ENCODE measurements around the gene COX4I1. TPM values are rescaled to one million over a fixed set of nuclear protein-coding genes. Genes with fewer than 3 reads are reported as not detected.
"Not testable (repeated sequence)": the region's sequence is repeated elsewhere in the genome, so short reads cannot be mapped to it uniquely, and the experiment has no call there.

Gene COX4I1
- total RNA-seq, 1 donor from 2014 or later = 591 TPM

GRCh38 chr16:85810742-85811115, 11.2 kb downstream of the COX4I1 start:
- Histone ChIP-seq H3K27me3 (ENCODE audit: control insufficient read depth, insufficient read depth, low read length) (peaks cover 7% of the 10 kb centered on the region), H3K4me3 (ENCODE audit: low read depth, low read length) (no peak overlapping the region), H3K36me3 (ENCODE audit: control insufficient read depth, insufficient read depth, low read length) (no peaks in the 10 kb centered on the region)
- TF ChIP-seq CTCF (IDR thresholded peaks at IDR 0.05; ENCODE audit: insufficient read depth, low read length, severe bottlenecking) = no peak
- DNase-seq (ENCODE audit: low read depth) = no peak
- no peak for FAIRE-seq

GRCh38 chr16:85812031-85812807, 12.7 kb downstream of the COX4I1 start:
- no peak overlapping the region for H3K4me3 ChIP-seq (ENCODE audit: low read depth, low read length)
- FAIRE-seq = no peak
- H3K36me3 ChIP-seq (ENCODE audit: control insufficient read depth, insufficient read depth, low read length) = no peaks in the 10 kb centered on the region
- TF ChIP-seq CTCF (IDR thresholded peaks at IDR 0.05; ENCODE audit: insufficient read depth, low read length, severe bottlenecking) = no peak
- peaks cover 7% of the 10 kb centered on the region for H3K27me3 ChIP-seq (ENCODE audit: control insufficient read depth, insufficient read depth, low read length)
- no peak for DNase-seq (ENCODE audit: low read depth)

- H3K4me3 ChIP-seq (ENCODE audit: low read depth, low read length) = no peak overlapping the region
- H3K36me3 ChIP-seq (ENCODE audit: control insufficient read depth, insufficient read depth, low read length) = no peaks in the 10 kb centered on the region
- DNase-seq (ENCODE audit: low read depth) = no peak
- H3K27me3 ChIP-seq (ENCODE audit: control insufficient read depth, insufficient read depth, low read length) = peaks cover 7% of the 10 kb centered on the region
- TF ChIP-seq CTCF (IDR thresholded peaks at IDR 0.05; ENCODE audit: insufficient read depth, low read length, severe bottlenecking) = no peak
- no peak for FAIRE-seq
Measured at GRCh38 chr16:85812811-85813700, 13.6 kb downstream of the COX4I1 start.

GRCh38 chr16:85816159-85816558, 16.7 kb downstream of the COX4I1 start:
- no peak for TF ChIP-seq CTCF (IDR thresholded peaks at IDR 0.05; ENCODE audit: insufficient read depth, low read length, severe bottlenecking)
- peaks cover 14% of the 10 kb centered on the region for H3K27me3 ChIP-seq (ENCODE audit: control insufficient read depth, insufficient read depth, low read length)
- DNase-seq (ENCODE audit: low read depth) = no peak
- H3K36me3 ChIP-seq (ENCODE audit: control insufficient read depth, insufficient read depth, low read length) = no peaks in the 10 kb centered on the region
- FAIRE-seq = no peak
- no peak overlapping the region for H3K4me3 ChIP-seq (ENCODE audit: low read depth, low read length)

- not testable (repeated sequence) for FAIRE-seq; DNase-seq (ENCODE audit: low read depth); H3K4me3 ChIP-seq (ENCODE audit: low read depth, low read length); H3K36me3 ChIP-seq (ENCODE audit: control insufficient read depth, insufficient read depth, low read length)
- peaks cover 12% of the 10 kb centered on the region for H3K27me3 ChIP-seq (ENCODE audit: control insufficient read depth, insufficient read depth, low read length)
Measured at GRCh38 chr16:85817195-85817594, 17.7 kb downstream of the COX4I1 start.

- peak; percentile 88 for TF ChIP-seq CTCF (IDR thresholded peaks at IDR 0.05; ENCODE audit: insufficient read depth, low read length, severe bottlenecking)
- Histone ChIP-seq H3K4me3 (ENCODE audit: low read depth, low read length) (no peak overlapping the region), H3K36me3 (ENCODE audit: control insufficient read depth, insufficient read depth, low read length) (no peaks in the 10 kb centered on the region), H3K27me3 (ENCODE audit: control insufficient read depth, insufficient read depth, low read length) (peaks cover 7% of the 10 kb centered on the region)
- FAIRE-seq (no peak), DNase-seq (ENCODE audit: low read depth) (peak; percentile 67)
Measured at GRCh38 chr16:85819245-85819644, 19.8 kb downstream of the COX4I1 start.
